C1 segment of cervical spinal cord (tissue), 14 donors: ENCODE results near the gene NRAP.

ENCODE experiments used
- DNase-seq, 14 donors: peaks; one replicate each; lab custom pipeline; 2025; lab: John Stamatoyannopoulos, UW

Gene NRAP

GRCh38 chr10:113663908-113664307, at the start of gene NRAP:
NRAP (minus strand) TSS chr10:113664041; CDS start chr10:113663882, 159 bp downstream.
- no peak for DNase-seq

GRCh38 chr10:113713640-113713982, 49.8 kb upstream of the NRAP start:
- DNase-seq, result no peak

- no peak for DNase-seq
Observed at GRCh38 chr10:113712755-113713639, 49.2 kb upstream of the NRAP start.

- no peak for DNase-seq
Observed at GRCh38 chr10:113712024-113712423, 48.2 kb upstream of the NRAP start.

GRCh38 chr10:113711142-113711541, 47.3 kb upstream of the NRAP start:
- peak in 4 of 14 donors; percentile 4 to 25 (median 18) for DNase-seq

GRCh38 chr10:113709221-113709838, 45.5 kb upstream of the NRAP start:
- peak in 1 of 14 donors; percentile 15 for DNase-seq

- DNase-seq, result no peak
Observed at GRCh38 chr10:113708640-113709039, 44.8 kb upstream of the NRAP start.

- DNase-seq, result no peak
Observed at GRCh38 chr10:113706623-113707022, 42.8 kb upstream of the NRAP start.

- no peak for DNase-seq
Observed at GRCh38 chr10:113705344-113705652, 41.5 kb upstream of the NRAP start.

GRCh38 chr10:113704637-113705343, 40.9 kb upstream of the NRAP start:
- DNase-seq, result peak in 3 of 14 donors; percentile 4 to 17 (median 5)

- no peak for DNase-seq
Observed at GRCh38 chr10:113697595-113697994, 33.8 kb upstream of the NRAP start.

GRCh38 chr10:113695691-113696090, 31.9 kb upstream of the NRAP start:
- no peak for DNase-seq

GRCh38 chr10:113693348-113693747, 29.5 kb upstream of the NRAP start:
- DNase-seq, result no peak

- DNase-seq, result no peak
Observed at GRCh38 chr10:113692271-113692670, 28.4 kb upstream of the NRAP start.

- no peak for DNase-seq
Observed at GRCh38 chr10:113691381-113691780, 27.5 kb upstream of the NRAP start.

GRCh38 chr10:113690749-113691148, 26.9 kb upstream of the NRAP start:
- no peak for DNase-seq

GRCh38 chr10:113689574-113689973, 25.7 kb upstream of the NRAP start:
- DNase-seq, result no peak

- no peak for DNase-seq
Observed at GRCh38 chr10:113689057-113689456, 25.2 kb upstream of the NRAP start.

- no peak for DNase-seq
Observed at GRCh38 chr10:113687037-113687436, 23.2 kb upstream of the NRAP start.

- no peak for DNase-seq
Observed at GRCh38 chr10:113686028-113686427, 22.2 kb upstream of the NRAP start.

GRCh38 chr10:113683300-113683699, 19.5 kb upstream of the NRAP start:
- DNase-seq, result no peak
